ENCODE results near the gene GFOD1.

Gene GFOD1

GRCh38 chr6:13484827-13485226 lies 2.6 kb downstream of the GFOD1 start:
- no peak for DNase-seq

- DNase-seq, result no peak
Measured at GRCh38 chr6:13484138-13484708, 3.2 kb downstream of the GFOD1 start.

GRCh38 chr6:13480631-13481501 lies 6.5 kb downstream of the GFOD1 start:
- no peak for DNase-seq

GRCh38 chr6:13479971-13480434 lies 7.4 kb downstream of the GFOD1 start:
- DNase-seq, result no peak

GRCh38 chr6:13479206-13479800 lies 8.1 kb downstream of the GFOD1 start:
- no peak for DNase-seq

GRCh38 chr6:13478525-13478966 lies 8.9 kb downstream of the GFOD1 start:
- DNase-seq, result no peak

- no peak for DNase-seq
Measured at GRCh38 chr6:13474787-13475186, 12.6 kb downstream of the GFOD1 start.

- no peak for DNase-seq
Measured at GRCh38 chr6:13474360-13474759, 13.0 kb downstream of the GFOD1 start.

GRCh38 chr6:13473768-13474165 lies 13.6 kb downstream of the GFOD1 start:
- DNase-seq, result no peak

GRCh38 chr6:13472976-13473767 lies 14.2 kb downstream of the GFOD1 start:
- DNase-seq, result no peak

- no peak for DNase-seq
Measured at GRCh38 chr6:13472099-13472498, 15.3 kb downstream of the GFOD1 start.

- DNase-seq, result no peak
Measured at GRCh38 chr6:13471184-13471583, 16.2 kb downstream of the GFOD1 start.

- no peak for DNase-seq
Measured at GRCh38 chr6:13470238-13471140, 16.9 kb downstream of the GFOD1 start.

- DNase-seq, result no peak
Measured at GRCh38 chr6:13469693-13470092, 17.7 kb downstream of the GFOD1 start.

GRCh38 chr6:13468839-13469238 lies 18.6 kb downstream of the GFOD1 start:
- no peak for DNase-seq

- no peak for DNase-seq
Measured at GRCh38 chr6:13467216-13467600, 20.2 kb downstream of the GFOD1 start.

- DNase-seq, result peak; percentile 56
Measured at GRCh38 chr6:13466304-13467215, 20.8 kb downstream of the GFOD1 start.

GRCh38 chr6:13465734-13466133 lies 21.7 kb downstream of the GFOD1 start:
- DNase-seq, result no peak

GRCh38 chr6:13463941-13464340 lies 23.5 kb downstream of the GFOD1 start:
- no peak for DNase-seq

- DNase-seq, result no peak
Measured at GRCh38 chr6:13463328-13463717, 24.1 kb downstream of the GFOD1 start.

Data from stimulated activated CD4-positive, alpha-beta T cell treated with anti-CD3 and anti-CD28 coated beads, Interleukin-4, amount 100 ng/mL, for 24 hours (primary cell).